HG03097 (cell line): ENCODE results near the gene OPA1.

ENCODE experiments used
- ATAC-seq: cut with Tn5 transposase; IDR thresholded peaks from one replicate; pipeline ENCODE4 v1.9.1; 2021; ENCODE audit not compliant: unreplicated experiment, low FRiP score

The OPA1 gene

GRCh38 chr3:193732827-193733226 is 139.8 kb downstream of the OPA1 start:
- no peak for ATAC-seq

GRCh38 chr3:193734737-193735366 is 141.8 kb downstream of the OPA1 start:
- ATAC-seq = no peak

DNA sequence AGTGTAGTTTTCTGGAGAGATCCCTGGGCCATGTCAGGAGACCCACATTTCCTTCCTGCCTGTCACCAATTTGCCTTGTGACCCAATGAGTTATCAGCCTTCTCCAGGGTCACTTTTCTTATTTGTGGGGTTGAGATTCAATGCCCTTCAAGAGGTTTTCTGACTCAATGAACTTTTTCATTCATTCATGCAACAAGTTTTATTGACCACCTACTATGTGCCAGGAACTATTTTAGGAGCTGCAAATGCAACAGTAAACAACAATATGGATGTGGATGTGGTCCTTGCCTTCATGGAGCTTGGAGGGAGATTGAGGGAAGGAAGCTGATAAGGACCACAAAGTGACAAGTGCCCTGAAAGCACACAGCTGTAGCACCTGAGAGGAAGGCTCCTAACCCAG is 142.8 kb downstream of the OPA1 start:
- ATAC-seq = no peak

GRCh38 chr3:193736616-193737015 is 143.6 kb downstream of the OPA1 start:
- ATAC-seq = no peak

- ATAC-seq = no peak
These were observed 144.3 kb downstream of the OPA1 start for GRCh38 chr3:193737191-193737751.

DNA sequence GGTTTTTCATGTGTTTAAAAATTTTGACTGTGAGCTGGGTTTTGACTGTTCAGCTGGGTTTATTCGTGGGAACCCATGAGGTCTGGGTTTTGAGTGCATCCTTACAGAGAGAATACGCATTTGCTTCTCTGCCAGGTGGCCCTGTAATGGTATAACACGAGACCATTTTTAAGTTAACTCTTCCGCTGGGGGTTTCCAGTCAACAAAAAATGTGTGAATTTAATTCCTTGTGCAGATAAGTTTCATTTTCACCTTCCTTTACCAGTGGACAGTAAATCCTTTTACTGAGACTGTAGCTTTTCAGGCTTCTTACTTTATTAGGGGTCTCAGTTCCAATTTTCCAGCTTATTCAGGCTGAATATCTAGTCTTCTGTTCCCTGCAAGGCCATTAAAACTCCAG is 149.6 kb downstream of the OPA1 start:
- ATAC-seq = peak; percentile 44

DNA sequence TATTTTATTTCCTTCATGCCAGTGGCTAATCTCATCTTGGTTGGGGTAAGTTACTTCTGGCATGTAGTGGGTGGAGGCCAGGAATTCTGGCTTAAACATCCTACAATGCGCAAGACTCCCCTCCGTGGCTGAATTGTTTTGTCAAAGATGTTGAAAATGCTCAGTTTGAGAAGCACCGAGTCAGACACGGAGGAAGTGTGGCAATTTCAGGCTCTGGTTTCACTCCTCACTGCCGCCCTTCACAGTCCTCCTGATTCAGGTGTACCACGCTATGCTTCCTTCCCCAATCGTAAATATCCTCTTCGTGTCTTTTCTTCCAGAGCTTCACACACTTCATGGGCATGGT is 150.7 kb downstream of the OPA1 start:
- ATAC-seq = no peak

DNA sequence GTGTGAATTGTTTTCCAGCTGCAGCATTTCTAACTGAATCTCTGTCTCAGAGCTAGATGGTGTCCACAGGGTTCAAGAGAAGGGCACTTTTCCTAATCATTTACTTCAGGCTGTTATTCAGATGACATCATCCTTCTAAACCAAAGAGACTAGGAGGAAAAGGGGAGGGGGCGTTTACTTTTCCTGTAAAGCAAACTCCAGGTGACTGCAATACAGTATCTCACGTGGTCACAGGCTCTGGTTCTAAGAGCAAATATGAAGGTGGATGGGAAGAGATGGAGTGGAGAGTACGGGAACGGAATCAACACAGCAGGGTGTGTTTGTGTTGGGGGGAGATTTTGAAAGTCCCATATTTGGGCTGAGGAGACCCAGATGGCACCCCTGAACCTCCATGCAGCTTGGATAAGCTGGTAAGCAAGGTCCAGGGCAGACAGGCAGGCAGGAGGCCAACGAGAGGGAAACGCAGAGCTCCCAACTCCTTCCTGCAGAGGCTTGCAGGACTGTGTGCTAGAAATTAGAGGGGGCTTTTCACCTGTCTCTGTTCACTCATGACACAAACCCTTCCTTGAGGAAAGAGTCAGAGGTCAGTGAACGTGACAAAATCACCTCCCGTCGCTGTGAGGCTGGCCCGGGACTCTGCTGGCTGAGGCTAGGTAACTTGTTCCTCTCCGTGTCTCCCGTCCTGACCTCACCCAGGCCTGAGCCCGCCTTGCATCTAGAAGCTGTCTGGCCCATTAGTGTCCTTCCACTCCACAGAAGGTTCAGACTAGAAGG is 151.2 kb downstream of the OPA1 start:
- no peak for ATAC-seq

DNA sequence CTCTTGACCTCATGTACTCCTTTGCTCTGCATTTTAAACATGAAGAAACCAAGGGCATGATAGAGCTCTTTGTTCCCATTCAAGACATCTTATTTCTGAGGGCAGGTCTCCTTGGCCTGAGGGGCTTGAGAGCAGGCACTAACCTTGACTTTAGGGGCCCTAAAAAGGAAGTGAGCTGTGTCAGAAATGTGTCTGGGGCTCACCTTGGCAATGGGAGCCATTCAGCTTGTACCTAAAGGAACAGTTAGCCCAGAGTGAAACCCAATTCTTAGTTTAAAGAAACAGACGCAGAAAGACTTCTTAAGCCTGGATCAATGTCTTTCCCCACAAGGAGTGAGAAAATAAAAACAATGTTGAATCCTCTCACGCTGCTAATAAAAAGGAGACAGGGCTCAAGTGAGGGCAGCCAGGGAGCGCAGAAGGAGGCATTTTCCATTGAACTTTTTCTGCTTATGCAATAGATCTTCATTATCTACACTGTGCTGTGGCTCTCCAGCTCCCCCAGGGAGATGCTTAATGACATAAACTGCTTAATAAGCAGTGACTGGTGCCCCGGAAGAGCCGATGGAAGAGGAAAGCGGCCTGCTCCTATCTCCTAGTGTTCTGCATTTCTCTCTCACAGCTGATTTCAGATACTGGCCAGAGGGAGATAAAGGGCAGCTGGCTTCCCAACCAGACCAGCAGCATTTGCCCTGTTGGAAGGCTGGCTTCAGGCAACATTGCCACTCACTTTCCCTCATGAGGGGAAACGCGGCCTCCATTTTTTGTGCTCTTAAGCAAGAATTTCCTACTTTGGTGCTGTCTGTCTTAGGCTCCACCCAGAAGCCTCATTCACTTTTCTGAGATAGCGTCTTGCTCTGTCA is 152.0 kb downstream of the OPA1 start:
- ATAC-seq = no peak

- ATAC-seq = no peak
These were observed 153.8 kb downstream of the OPA1 start for GRCh38 chr3:193746832-193747231.
